ENCODE measurements around the gene RREB1. TPM values are rescaled to one million over a fixed set of nuclear protein-coding genes. Genes with fewer than 3 reads are reported as not detected.
A peak's percentile ranks its signal among the peaks of the same experiment; 100 is the strongest.

The RREB1 gene
- polyA plus RNA-seq, 4 donors = 17.0 to 27.3 (median 22.9) TPM

DNA sequence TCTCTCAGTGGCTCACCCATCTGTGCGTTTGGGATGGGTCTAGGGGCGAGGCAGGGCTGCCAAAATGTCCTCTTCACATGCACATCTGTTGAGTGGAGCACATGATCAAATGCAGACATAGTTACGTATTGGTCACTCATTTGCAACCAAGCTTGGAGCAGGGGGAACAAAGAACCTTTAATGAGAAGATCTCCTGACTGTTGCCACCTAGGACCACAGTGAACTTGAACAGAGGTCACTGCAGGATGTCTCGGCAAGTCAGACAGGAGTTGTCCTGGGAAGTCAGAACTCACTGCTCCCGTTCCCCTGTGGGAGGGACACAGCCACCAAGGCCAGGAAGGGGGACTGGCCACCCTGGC lies 131.8 kb downstream of the RREB1 start:
- DNase-seq (ENCODE audit: low read depth in 4 of 4, low spot score in 2 of 4) = no peak

DNA sequence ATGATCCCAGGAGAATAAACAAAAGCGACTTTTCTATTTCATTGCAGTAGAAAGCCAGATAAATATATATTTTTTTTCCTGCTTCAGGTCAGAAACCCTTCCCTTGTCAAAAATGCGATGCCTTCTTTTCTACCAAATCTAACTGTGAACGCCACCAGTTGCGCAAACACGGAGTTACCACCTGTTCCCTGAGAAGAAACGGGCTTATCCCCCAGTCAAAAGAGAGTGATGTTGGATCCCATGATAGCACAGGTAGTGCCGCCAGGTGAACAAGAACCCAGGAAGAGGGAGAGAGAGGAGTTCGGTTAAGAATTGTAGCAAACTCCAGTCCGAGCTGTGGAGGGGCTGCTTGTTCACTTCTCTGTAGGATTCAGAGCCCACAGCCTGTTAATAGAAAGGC lies 132.6 kb downstream of the RREB1 start:
- no peak for DNase-seq (ENCODE audit: low read depth in 4 of 4, low spot score in 2 of 4)

DNA sequence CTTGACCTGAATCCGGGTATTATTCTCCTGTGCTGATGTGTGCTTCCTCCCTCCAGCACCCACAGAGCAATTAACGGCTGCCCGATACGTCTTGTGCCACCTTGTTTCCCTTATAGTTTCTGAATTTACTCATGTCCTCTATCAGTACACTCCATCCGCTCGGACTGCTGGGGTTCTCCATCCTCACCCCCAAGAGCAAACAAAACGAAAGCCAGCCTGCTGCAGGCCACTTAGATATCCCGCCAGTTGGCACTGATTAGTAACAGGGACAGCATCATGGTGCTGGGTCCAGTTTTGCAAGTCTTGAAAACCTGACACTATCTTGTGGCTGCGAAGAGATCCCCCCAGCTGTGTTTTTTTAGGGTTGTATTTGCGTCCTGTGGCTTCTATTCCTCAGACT lies 133.4 kb downstream of the RREB1 start:
- DNase-seq (ENCODE audit: low read depth in 4 of 4, low spot score in 2 of 4) = no peak

DNA sequence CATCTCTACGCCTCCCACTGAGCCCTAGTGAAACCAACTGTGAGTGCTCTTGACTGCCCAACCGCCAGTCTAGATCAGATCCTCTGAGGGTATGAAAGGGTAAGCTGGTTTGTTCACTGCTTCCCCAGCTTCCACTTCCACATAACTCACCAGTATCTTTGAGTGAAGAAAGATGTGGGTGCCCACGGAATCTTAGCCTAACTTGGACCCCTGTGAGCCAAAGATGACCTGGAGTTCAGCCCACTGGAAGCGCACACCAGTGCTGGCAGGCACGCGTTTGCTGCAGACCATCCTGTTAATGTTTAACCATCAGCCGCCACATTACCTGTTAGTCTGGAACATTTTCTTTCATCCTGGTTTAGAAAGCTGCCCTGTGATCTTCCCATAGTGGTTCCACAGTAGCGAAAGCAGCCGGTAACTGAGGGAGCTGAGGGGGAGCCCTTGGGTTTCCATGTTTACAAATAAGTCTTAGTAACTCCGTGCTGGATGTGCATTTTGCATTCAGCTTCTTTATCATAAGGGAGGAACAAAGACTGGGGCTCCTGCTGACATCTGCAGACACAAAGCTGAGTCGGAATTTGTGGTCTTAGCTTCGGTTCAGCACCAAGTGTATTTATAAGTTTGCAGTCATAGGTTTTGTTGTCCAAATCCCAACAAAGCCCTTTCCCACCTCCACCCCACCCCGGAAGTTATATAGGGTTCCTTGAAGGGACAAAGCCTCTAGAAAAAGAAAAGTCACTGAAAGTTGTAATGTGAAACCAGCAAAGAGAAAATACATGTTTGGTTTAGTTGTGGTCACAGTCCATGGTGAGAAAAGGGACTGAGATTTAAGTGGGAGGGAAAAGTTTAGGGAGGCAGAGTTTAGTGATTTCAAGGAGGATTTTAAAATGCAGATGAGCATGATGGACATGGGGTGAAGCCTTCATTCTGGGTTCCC lies 134.2 kb downstream of the RREB1 start:
- no peak for DNase-seq (ENCODE audit: low read depth in 4 of 4, low spot score in 2 of 4)

DNA sequence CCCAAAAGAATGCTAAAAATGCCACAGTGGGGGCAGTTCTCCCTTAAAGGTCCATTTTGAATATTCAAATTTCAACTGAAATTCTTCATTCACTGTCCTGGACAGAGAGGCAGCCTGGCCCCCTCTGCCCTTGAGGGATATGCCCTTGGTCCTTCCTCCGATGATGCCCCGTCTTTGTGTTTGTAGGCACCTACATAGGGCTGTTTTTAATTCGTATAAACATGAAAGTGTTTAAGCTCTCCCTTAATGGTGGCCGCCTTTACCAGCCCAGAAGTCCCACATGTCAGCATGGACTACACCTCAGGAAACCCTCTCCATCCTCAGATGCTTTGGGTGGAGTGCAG lies 135.0 kb downstream of the RREB1 start:
- no peak for DNase-seq (ENCODE audit: low read depth in 4 of 4, low spot score in 2 of 4)

DNA sequence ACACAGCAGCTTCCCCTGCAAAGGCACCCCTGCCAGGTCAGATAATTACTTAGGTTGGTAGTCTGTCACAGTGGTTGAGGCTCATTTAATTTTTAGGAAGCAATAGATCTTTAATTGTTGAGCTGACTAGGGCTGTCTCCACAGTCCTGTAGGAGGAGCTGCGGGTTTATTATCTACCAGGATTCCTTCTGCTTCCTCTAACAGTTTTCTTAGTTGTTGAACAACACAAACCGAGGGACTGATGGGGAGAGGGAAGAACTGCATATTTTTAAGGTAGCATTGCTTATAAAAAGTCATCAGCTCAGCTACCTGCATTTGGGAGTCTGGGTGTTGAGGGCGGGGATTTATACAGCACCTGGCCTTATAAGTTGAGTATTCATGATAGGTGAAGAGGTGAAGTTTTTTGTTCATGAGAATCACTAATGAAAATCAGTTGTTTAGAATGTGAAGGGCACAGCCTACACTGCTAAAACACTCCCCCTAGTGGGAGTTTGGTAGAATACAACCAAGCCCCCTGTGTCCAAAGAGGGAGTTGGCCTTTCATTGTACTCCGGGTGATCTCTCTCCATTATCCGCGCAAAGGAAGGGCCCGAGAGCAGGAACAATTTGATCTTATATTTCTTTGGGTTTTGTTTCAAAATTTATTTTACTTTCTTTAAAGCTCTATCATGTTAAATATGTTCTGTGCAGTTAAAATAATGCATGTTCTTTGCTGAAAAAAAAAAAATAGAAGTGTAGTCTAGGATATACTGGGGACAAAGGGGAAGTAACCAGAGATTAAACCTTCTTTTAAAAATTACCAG lies 135.6 kb downstream of the RREB1 start:
- DNase-seq (ENCODE audit: low read depth in 4 of 4, low spot score in 2 of 4) = peak in 1 of 4 donors; percentile 70

DNA sequence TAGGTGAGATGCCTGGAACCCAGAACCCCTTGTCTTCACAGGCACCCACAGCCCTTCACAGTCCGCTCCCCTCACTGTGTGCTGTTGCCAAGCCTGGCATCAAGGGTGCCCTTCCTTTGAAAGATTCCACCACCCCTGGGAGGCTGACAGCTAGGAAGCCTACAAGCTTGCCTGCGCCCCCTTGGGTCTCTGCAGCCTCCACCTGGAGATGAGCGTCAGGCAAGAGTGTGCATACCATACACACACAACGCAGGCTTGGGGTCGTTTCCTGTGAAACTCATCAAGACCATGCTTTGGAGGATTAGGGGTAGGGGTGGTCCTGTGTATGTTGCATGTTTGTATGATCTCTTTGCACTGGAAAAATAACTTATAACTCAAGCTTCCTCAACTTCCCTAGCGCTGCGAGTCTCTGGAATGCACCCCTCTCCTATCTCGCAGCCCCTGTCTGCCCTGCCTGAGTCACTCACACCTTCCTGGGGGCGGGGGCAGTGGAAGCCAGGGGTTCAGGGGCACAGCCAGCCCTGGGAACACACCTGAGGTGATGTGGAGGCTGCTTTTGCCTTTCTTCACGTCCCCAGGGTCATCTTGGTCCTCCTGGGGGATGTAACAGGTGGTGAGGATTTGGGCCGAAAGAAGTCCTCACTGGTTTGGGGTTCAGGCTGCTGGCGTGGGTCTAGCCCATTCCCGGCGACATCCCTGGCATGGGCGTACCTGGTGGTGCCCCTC lies 138.1 kb downstream of the RREB1 start:
- DNase-seq (ENCODE audit: low read depth in 4 of 4, low spot score in 2 of 4) = no peak

DNA sequence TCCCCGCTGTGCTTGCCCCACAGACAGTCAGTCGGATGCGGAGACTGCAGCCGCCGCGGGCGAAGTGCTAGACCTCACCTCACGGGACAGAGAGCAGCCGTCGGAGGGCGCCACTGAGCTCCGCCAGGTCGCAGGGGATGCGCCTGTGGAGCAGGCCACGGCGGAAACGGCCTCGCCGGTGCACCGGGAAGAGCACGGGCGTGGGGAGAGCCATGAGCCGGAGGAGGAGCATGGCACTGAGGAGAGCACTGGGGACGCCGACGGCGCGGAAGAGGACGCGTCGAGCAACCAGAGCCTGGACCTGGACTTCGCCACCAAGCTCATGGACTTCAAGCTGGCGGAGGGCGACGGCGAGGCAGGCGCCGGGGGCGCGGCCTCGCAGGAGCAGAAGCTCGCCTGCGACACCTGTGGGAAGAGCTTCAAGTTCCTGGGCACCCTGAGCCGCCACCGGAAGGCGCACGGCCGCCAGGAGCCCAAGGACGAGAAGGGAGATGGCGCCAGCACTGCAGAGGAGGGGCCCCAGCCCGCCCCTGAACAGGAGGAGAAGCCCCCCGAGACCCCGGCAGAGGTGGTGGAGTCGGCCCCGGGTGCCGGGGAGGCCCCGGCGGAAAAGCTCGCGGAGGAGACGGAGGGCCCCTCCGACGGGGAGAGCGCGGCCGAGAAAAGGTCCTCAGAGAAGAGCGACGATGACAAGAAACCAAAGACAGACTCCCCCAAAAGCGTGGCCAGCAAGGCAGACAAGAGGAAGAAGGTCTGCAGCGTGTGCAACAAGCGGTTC lies 138.8 kb downstream of the RREB1 start:
- no peak for DNase-seq (ENCODE audit: low read depth in 4 of 4, low spot score in 2 of 4)

DNA sequence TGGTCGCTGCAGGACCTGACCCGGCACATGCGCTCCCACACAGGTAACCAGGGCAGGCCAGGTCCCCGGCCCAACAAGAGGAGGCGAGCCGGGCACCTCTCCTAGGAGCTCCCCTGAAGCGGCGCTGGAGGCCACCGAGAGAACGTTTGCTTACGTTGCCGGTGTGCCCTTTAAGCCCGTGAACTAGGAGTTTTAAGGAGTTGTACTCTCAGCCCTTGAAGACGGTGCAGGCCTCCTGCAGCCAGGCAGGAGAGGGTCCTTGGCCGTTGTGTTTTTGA lies 139.4 kb downstream of the RREB1 start:
- DNase-seq (ENCODE audit: low read depth in 4 of 4, low spot score in 2 of 4) = no peak

DNA sequence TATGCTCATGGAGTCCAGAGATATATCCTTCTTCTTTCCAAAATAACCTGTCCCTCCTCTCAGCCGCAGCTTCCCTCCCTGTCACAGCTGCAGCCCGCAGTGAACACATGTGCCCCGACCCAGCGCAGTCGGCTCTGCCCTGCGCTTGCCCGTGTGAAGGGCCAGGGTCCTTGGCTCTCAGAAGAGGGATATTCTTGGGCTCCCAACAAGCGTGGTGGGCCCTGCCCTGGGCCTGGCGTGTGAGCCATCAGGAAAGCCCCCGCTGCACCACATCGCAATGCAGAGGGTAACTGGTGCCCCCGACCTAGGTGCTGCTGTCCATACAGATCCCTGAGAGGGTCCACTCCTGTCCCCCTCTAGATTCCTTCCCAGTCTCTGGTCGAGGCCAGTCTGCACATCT lies 140.1 kb downstream of the RREB1 start:
- DNase-seq (ENCODE audit: low read depth in 4 of 4, low spot score in 2 of 4) = no peak

DNA sequence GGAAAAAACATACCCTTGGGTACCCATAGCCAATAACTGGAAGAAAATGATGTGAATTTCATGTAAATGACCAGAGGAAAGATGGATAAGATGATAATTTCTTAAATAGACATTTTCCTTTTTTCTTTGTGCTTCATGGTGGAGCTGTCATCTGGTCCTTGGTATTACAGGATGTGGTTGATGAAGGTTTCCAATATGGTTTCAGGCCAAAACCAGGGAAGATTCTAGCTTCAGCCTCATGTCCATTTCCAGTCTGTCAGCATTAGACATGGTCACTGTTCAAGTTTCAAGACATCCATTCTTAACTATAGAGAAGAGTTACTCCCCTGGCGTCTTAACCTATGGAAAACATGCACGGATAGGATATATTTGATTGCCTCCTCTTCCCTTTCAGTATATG lies 141.6 kb downstream of the RREB1 start:
- no peak for DNase-seq (ENCODE audit: low read depth in 4 of 4, low spot score in 2 of 4)

DNA sequence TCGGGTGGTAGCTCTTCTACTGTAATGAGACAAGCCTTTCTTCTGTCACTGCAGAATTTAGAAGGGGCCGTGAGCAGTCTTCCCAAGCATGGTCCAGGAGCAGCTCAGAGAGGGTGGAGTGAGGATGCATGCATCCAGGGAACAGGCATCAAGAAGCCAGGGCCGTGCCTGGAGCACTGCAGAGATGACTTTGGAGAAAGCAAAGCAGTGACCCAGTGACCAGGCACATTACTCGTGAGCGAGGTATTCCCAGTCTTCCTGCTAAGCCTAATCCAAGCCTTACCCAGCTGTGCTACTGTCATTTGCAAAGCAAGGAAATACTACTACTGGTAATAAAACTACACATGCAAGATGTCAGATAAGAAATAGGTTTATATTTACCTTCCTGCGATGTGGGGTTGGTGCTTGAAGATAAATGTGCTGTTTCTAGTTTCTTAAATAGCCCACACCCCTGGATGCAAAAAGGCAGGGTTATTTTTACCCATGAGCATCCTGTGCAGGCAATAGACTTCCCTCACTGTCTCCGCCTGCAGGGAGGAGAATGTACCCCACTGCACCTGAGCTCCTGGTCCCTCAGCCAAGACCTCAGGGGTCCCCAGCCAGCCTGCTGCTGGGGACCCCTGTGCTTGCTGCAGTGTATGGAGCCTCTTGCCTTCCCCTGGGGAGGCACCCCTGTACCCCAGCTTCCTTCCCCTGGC lies 142.3 kb downstream of the RREB1 start:
- no peak for DNase-seq (ENCODE audit: low read depth in 4 of 4, low spot score in 2 of 4)

DNA sequence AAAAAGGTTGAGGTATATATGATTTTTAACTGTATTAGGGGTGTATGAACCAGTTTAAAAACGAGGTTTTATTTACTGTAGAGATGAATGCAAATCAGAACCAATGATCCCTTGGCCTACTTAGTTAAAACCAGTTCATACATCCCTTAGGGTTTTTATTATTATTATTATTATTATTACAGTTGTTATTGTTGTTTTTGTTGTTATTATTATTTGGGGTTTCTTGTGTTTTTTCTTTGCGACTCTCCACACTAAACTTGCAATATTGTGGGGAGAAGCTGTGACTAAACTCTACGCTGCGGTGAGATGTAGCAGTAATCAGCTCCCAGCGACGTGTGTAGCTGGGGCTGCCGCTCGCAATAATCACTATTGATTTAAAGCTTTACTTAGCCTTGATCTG lies 143.1 kb downstream of the RREB1 start:
- no peak for DNase-seq (ENCODE audit: low read depth in 4 of 4, low spot score in 2 of 4)

DNA sequence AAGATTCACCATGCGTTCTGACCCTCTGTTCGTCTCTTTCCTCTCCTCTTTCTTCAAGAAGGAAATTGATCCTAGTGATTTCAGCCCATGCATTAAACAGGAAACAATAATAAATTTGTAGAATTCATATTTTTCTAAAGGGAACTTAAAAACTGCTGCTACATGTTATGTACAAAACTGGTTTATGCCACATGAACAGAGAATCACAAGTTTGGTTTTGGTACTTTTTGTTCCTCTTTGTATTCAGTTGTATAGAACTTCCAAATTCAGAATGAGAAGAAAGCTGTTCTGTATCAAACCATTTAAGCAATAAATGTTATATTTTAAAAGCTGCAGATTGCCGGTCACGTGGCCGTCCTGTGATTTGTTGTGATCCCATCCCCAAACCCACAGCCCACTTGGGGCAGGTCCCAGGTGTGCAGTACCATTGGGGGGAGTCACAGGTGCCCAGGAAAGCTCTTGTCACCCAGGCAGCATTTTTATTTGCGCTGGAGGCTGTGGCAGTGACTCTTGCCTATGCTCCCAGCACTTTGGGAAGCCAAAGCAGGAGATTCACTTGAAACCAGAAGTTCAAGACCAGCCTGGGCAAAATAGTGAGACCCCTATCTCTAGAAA lies 144.0 kb downstream of the RREB1 start:
- no peak for DNase-seq (ENCODE audit: low read depth in 4 of 4, low spot score in 2 of 4)

DNA sequence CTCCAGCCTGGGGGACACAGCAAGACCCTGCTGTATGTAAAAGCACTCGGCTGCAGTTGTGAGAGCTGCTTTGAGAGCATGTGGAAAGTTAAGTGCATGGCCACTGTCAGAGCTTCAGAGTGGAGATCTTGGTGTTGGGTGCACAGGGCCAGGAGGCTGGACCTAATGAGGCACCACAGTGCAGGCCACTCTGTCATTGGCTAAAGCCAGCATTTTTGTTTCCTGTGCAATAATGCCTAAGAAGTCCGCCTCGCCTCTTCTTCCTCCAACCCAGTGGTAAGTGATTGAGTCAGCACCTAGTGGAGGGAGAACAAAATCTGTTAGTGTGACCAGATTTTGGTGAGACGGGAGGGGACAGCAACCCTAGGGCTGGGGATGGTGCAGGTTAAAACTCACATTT lies 144.6 kb downstream of the RREB1 start:
- no peak for DNase-seq (ENCODE audit: low read depth in 4 of 4, low spot score in 2 of 4)

DNA sequence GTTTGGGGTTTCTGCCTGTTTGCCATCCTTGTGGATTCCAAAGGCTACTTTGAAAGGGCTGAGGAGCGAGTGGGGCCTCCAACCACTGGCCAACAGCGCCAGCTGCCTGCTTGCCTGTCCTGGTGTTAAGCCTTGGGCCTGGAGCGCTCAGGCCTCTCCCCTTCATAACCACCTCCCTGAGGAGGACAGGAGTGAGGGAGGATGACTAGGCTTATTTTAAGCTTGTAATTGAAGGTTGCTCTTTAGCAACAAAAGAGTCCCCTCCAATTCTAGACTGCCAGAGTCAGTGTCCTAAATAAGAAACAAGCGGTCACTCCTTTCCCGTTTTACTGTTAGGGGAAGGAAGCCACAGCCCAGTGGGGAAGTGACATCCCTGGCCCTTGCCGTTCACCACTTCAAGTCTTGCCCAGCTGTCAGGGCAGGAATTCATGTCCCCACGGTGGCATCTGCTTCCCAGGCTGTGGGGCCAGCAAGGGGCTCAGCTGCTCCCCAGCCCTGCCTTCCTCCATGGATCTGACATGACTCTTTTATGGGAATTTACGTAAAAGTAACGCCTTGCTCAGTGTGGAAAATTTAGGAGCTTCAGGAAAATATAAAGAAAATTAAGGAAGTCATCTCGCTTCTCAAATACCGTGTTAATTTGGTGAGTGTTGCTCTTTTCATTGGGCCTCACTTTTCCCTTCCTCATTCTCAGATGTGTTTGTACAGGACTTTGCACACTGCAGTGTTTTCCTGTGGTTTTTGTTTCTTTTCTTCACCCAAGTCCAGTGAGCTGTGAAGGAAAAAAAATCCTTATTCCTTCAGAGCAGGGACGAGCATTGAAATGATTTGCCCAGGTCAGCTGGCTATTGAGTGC lies 147.4 kb downstream of the RREB1 start:
- no peak for DNase-seq (ENCODE audit: low read depth in 4 of 4, low spot score in 2 of 4)

DNA sequence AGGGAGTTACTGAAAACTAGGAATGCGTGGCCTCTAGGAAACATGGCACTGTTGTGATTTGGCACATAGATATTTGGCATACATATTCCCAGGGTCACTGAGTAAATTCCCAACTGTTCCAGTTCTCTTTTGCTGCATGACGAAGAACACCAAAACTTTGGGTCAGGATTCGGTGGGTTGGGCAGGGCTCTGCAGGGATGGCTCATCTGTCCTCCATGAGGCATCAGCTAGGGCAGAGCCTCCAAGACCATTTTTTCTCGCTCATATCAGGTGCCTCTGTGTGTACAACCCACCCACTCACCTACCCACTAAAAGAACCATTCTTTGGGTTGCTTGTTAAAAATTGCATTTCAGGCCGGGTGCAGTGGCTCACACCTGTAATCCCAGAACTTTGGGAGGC lies 148.2 kb downstream of the RREB1 start:
- DNase-seq (ENCODE audit: low read depth in 4 of 4, low spot score in 2 of 4) = no peak

DNA sequence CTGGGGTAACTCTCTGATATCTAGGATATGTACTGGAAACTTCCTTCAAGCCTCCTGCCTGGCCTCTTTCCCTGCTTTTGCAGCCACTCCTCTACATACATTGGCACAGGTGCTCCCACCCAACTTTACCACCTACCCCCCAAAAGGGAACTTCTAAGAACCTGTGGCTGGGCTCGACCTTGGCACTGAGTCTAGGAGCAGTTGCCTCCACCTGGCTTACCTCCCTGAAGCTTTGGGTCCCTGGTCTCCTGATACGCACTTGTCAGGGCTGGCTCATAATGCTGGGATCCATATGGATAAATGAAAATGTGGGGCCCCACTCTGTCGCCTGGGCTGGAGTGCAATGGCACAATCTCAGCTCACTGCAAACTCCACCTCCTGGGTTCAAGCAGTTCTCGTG lies 149.0 kb downstream of the RREB1 start:
- no peak for DNase-seq (ENCODE audit: low read depth in 4 of 4, low spot score in 2 of 4)

Measured in left renal cortex interstitium (tissue), 4 donors.